HG02642 (cell line): ENCODE measurements around the gene LITAF.

ENCODE experiments used
- ATAC-seq: cut with Tn5 transposase; IDR thresholded peaks from one replicate; pipeline ENCODE4 v1.9.1; 2021; ENCODE audit warnings: mild to moderate bottlenecking; ENCODE audit not compliant: unreplicated experiment, poor library complexity

LITAF gene

DNA sequence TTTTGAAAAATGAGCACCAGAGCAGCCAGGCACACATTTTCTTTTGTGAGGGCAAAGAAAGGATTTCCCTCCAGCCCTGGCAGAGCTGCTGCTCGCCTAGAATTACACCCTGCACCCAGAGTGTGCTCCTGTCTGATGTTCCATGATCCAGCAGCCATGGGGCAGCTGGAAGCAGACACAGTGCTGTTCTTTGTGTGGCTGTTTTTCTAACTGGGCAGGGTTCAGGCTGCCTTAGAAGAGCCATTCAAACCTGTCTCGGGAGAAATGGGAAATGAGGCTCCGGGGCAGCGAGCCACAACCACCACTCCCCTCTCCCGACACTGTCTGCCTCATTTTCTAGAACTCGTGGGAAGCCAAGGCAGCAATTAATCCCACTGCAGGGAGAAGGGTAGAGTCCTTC is 28.9 kb downstream of the LITAF start:
- ATAC-seq = no peak

DNA sequence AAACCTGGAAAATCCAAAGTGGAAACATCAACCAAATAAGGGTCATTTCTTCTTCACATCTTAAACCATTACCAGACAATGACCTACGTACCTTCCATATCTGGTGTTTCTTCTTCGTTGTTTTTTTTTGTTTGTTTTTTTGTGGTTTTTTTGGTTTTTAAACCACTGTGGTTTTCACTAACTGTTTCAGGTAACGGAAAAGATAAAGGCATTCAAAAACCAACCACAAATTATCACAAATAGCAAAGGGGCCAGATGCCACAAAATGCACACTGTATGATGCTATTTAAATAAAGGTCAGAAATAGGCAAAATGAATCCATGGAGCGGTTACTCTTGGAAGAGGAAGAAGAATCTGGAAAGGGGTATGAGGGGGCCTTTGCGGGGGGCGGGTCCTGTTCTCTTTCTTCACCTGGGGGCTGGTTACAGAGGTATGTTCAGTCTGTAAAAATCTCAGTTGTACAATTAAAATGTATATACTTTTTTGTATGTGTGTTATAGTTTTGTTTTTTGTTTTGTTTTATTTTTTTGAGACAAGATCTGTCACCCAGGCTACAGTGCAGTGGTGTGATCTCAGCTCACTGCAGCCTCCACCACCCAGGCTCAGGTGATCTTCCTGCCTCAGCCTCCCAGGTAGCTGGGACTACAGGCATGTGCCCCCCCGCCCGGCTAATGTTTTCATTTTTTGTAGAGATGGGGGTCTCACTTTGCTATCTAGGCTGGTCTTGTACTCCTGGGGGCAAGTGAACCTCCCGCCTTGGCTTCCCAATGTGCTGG is 29.6 kb downstream of the LITAF start:
- ATAC-seq = no peak

DNA sequence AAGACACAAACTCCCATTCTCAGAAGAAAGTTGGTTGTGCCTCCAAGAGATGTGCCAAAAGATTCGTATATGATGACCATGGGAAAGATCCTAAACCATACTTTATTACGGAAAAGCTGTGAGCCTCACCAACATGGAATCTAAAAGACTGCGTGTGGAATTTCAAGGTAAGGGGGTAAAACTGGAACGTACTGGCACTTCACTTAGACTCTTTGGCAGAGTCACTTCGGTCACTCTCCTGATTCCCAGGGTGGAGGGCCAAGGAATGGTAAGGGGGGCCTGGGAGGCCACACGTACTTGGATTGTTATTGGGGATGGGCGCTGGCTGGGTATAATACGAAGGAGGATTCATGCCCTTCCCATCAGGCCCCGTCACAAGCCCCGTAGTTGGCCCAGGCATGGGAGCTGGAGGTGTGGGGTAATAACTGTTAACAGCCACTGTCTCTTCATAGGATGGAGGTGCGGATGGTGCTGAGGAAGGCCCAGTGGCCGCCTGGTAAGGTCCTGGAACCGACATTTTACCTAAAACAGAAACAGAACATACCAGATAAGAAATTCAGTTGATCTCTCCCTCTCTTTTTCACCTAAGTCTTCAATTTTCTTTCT is 30.4 kb downstream of the LITAF start:
- no peak for ATAC-seq

DNA sequence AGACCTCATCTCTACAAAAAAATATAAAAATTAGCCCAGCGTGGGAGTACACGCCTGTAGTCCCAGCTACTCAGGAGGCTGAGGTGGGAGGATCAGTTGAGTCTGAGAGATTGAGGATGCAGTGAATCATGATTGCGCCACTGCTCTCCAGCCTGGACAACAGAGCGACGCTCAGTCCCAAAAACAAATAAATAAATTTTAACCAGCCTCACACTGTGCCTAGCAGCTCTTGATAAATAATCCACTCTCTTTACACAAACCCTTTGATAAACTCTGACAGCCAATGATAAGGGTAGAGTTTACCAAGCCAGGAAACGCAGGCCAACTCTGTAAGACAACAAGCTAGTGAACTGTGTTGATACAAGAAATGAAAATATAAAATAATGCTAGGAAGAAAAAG is 32.7 kb downstream of the LITAF start:
- no peak for ATAC-seq

GRCh38 chr16:11553371-11553770 is 33.3 kb downstream of the LITAF start:
- ATAC-seq = no peak

- ATAC-seq = no peak
Measured at GRCh38 chr16:11552440-11552839, 34.3 kb downstream of the LITAF start.

DNA sequence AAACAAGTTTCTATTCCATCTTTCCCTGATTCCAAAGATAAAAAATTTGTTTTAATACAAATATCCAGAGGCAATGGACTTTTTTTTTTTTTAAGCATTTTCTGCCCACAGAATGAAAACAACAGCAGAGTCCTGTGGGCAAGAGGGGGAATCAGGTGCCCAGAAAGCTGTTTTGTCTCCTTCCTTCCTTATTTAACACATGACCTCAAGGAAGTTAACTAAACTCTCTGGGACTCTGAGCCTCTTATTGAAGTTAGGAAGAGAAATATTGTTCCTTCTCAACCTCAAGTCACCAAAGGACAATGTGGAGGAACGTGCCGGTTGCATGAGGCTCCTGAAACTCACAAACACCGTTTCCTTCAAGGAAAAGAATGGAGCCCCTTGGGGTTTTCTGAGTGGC is 34.9 kb downstream of the LITAF start:
- no peak for ATAC-seq

DNA sequence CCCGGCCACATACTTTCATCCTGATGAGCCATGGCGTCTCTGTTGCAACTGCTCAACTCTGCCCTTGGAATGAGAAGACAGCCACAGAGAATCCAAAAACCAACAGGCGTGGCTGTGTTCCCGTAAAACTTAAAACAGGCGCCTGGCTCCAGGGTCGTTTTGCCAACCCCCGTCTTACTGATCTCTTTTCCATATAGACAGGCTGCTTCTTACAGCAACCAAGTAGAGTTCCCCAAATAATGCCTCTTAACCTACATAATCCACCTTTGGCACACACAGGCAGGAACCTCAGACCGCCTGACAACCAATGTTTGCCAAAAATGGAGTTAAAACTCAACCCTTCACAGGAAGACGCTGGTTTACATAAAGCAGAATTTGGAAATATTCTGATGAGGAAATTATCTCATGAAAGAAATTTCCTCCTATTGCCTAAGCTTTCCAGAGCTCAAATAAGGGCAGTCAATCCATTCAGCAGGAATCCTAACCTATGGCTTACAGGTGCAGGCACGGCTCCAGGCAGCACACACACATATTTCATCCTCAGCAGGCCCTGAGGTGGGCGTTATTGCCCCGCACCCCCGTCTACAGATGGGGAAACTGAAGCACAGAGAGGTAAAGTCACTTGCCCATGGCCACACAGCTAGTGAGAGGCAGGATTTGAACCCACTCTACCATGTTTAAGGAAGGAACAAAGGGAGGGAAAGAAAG is 35.8 kb downstream of the LITAF start:
- no peak for ATAC-seq

- ATAC-seq = no peak
Measured at GRCh38 chr16:11547118-11547916, 39.4 kb downstream of the LITAF start.

DNA sequence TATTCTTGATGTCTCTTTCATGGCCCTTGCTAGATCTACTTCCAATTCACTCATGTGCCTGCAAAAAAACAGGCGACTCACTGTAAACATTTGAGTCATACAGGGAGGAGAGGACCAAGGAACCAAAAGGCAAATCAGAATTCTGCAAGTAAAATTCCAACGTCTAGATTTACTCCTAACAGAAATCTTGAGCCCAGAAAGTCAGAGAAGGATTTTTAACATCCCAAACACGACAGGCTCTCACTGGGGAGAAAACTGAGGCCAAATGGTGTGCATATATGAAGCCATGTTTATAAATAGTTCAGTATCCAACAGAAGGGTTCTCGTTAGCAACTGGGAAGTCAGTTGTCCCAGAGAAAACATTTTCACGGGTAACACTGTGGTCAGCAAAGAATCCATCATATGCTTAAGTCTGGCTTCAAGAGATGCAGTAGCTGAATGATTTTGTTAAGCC is 40.1 kb downstream of the LITAF start:
- ATAC-seq = no peak

- no peak for ATAC-seq
Measured at GRCh38 chr16:11543661-11544393, 42.9 kb downstream of the LITAF start.

DNA sequence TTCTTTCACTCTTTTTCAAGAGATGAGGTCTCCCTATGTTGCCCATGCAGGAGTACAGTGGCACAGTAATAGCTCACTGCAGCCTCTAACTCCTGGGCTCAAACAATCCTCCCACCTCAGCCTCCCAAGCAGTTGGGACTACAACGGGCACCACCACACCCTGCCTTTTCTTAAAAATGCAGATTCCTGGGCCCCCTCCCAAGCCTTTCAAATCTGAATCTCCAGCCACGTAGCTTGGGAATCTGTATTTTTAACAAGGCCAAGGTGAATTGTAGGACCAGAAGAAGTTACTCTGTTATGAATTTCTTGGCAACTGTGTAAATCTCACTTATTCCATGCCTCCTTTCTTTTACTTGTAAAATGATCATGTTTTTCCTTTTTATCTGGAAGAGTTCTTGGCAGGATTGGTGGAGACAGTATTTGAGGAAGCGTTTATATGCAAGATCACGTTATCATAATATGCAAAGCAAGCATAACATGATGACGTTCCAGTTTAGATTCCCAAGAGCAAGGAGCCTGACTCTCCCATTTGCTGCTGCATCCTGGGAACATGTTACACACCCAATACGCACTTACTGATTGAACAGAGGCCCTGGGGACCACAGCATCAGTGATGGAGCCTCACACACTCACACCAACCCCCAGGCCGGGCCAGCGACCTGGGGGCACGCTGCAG is 44.5 kb downstream of the LITAF start:
- ATAC-seq = no peak

- no peak for ATAC-seq
Measured at GRCh38 chr16:11539641-11540050, 47.1 kb downstream of the LITAF start.

DNA sequence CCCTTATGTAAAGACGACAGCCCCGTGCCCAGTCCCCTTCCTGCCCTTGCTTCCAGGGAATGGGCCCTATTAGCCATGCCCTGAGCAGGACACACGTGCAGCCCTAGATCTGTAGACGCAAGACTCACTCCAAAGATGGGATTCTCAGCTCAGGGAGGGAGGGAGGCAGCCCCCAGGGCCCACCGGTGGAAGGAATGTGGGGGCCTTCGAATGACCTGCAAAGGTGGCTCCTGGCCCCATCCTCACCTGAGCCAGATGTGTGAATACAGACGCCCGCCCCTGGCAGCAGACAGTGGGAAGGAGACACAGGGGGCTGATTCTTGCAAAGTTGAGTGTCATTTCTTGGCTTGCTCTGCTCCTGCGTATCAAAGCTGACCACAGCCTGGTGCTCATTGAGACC is 47.8 kb downstream of the LITAF start:
- no peak for ATAC-seq

DNA sequence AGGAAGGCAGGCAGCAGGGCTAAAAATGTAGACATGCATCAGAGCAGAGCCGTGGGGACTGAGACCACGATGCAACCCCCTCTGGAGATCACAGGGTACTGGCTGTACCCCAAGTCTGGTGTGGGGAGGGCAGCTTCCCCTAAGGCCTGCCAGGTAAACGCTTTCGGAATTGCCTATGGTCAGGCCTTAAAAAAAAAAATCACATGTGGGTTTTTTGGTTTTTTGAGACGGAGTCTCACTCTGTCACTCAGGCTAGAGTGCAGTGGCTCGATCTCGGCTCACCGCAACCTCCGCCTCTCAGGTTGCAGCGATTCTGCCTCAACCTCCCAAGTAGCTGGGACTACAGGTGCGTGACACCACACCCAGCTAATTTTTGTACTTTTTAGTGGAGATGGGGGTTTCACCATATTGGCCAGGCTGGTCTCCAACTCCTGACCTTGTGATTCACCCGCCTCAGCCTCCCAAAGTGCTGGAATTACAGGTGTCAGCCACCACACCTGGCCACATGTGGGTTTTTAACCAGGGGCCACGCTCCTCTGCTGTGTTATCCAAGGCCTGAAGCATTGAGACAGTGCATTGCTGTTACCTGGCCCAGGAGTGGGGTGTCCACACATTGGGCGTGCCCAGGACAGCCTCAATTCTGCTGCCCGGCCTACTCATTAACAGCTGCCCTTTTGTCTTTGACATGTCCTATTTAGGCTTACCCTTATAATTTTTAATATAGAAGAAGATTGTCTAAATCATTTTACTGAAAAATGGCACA is 50.4 kb downstream of the LITAF start:
- ATAC-seq = no peak

GRCh38 chr16:11535494-11535893 is 51.2 kb downstream of the LITAF start:
- no peak for ATAC-seq

DNA sequence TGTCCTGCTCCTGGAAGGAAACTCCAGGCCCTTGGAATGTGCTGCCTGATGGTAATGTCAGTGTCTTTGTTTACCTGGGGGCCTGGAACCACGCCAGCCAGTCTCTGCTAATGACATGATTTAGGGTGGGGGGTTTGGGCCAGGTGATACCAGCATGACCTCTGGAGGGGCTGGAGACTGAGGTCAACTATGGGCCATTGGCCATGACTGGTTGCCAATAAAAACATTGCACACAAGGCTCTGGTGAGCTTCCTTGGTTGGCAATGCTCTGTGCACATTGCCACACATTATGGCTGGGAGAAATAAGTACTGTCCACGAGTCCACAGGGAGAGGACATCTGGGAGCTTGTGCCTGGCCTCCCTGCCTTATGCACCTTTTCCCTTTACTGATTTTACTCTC is 52.5 kb downstream of the LITAF start:
- no peak for ATAC-seq

DNA sequence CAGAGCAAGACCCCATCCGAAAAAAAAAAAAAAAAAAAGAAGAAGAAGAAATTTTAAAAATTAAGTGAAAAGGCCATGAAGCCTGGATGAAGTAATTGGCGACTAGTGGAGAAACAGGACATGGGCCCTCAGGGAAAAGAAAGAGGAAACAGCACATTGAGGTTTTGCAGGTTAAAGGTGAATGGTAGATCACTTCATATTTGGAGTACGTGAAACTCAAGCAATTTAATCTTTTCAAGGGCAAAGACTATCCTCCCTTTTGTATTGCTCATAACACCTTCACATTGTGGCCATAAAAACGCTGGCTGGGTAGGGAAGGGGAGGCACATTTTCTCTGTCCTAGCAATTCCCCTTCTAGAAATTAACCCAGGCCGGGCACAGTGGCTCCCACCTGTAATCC is 53.1 kb downstream of the LITAF start:
- ATAC-seq = no peak
